ENCODE measurements around the gene IGFN1. TPM values are rescaled to one million over a fixed set of nuclear protein-coding genes. Genes with fewer than 3 reads are reported as not detected.

The IGFN1 gene
- total RNA-seq, 6 experiments from 2014 or later, result 0.02 to 0.18 (median 0.12) TPM; not detected in 3

GRCh38 chr1:201265756-201266155, 75.1 kb downstream of the IGFN1 start:
- Histone ChIP-seq H3K27ac (no peak overlapping the region), H3K27me3 (no peaks in the 10 kb centered on the region), H3K4me1 (no peaks in the 10 kb centered on the region), H3K4me3 (no peak overlapping the region), H3K9me3 (no peaks in the 10 kb centered on the region), H3K36me3 (no peaks in the 10 kb centered on the region)
- no peak for TF ChIP-seq CTCF (IDR thresholded peaks at IDR 0.05)
- no peak for TF ChIP-seq POLR2A (IDR thresholded peaks at IDR 0.05)
- intact Hi-C loops (cut with DNase I), result no loop called here
- ATAC-seq (no peak), DNase-seq (no peak)
- WGBS (ENCODE audit: insufficient coverage, low coverage, low lambda C conversion rate, missing lambda C conversion rate), result 39% methylated on average over 3 of the region's 3 CpGs

- H3K27me3 ChIP-seq, result no peaks in the 10 kb centered on the region
- TF ChIP-seq CTCF (IDR thresholded peaks at IDR 0.05) (no peak), POLR2A (IDR thresholded peaks at IDR 0.05) (no peak)
- intact Hi-C loops (cut with DNase I), result no loop called here
These were observed 75.7 kb downstream of the IGFN1 start for GRCh38 chr1:201266276-201266675.

GRCh38 chr1:201266774-201267173, 76.2 kb downstream of the IGFN1 start:
- no peak overlapping the region for H3K27ac ChIP-seq
- H3K4me3 ChIP-seq, result no peak overlapping the region
- no peaks in the 10 kb centered on the region for H3K4me1 ChIP-seq
- no peak for DNase-seq
- H3K36me3 ChIP-seq, result no peaks in the 10 kb centered on the region
- no peak for ATAC-seq
- TF ChIP-seq POLR2A (IDR thresholded peaks at IDR 0.05) (no peak), CTCF (IDR thresholded peaks at IDR 0.05) (no peak)
- 15% methylated on average over 3 of the region's 3 CpGs for WGBS (ENCODE audit: insufficient coverage, low coverage, low lambda C conversion rate, missing lambda C conversion rate)
- H3K9me3 ChIP-seq, result no peaks in the 10 kb centered on the region
- H3K27me3 ChIP-seq, result no peaks in the 10 kb centered on the region
- intact Hi-C loops (cut with DNase I), result no loop called here

More at GRCh38 chr1:201266276-201266675, 75.7 kb downstream of the IGFN1 start:
- Histone ChIP-seq H3K4me3 (no peak overlapping the region), H3K4me1 (no peaks in the 10 kb centered on the region), H3K27ac (no peak overlapping the region), H3K36me3 (no peaks in the 10 kb centered on the region), H3K9me3 (no peaks in the 10 kb centered on the region)
- ATAC-seq, result no peak
- DNase-seq, result no peak

GRCh38 chr1:201267481-201268229, 77.0 kb downstream of the IGFN1 start:
- no peak for DNase-seq
- no peak for ATAC-seq
- TF ChIP-seq POLR2A (IDR thresholded peaks at IDR 0.05), result no peak
- TF ChIP-seq CTCF (IDR thresholded peaks at IDR 0.05), result no peak
- H3K36me3 ChIP-seq, result no peaks in the 10 kb centered on the region
- H3K4me3 ChIP-seq, result no peak overlapping the region
- no peaks in the 10 kb centered on the region for H3K9me3 ChIP-seq
- no peaks in the 10 kb centered on the region for H3K27me3 ChIP-seq
- 65% methylated on average over 13 of the region's 14 CpGs for WGBS (ENCODE audit: insufficient coverage, low coverage, low lambda C conversion rate, missing lambda C conversion rate)
- no peak overlapping the region for H3K27ac ChIP-seq
- intact Hi-C loops (cut with DNase I), result no loop called here
- H3K4me1 ChIP-seq, result no peaks in the 10 kb centered on the region
